Heart left ventricle (tissue), 16 donors: ENCODE measurements around the gene SLC16A7. TPM values are rescaled to one million over a fixed set of nuclear protein-coding genes. Genes with fewer than 3 reads are reported as not detected.

Source experiments
- ATAC-seq, 4 donors: fragments of 200-7000 bp; cut with Tn5 transposase; one replicate each; pipeline ENCODE4 v1.9.1; 2020 to 2022; ENCODE audit warnings: moderate library complexity in 4 of 4, mild to moderate bottlenecking in 3 of 4, moderate number of reproducible peaks in 1 of 4
- DNase-seq, 5 donors: peaks; one replicate each; pipeline ENCODE4 v3.0.0-alpha.2; 2020
- H3K27ac ChIP-seq, 12 donors: fragments of 200-600 bp; sonication (generic) in 4 of 12; one replicate each; pipeline versions ENCODE4 v1.5.0 to v1.8.0; 2016 to 2022; ENCODE audit warnings: mild to moderate bottlenecking in 2 of 12
- H3K27me3 ChIP-seq, 9 donors: fragments of 200-600 bp; sonication (generic) in 2 of 9; one replicate each; pipeline versions ENCODE4 v1.5.1 to v1.8.0; 2016 to 2022; ENCODE audit warnings: mild to moderate bottlenecking in 3 of 9
- H3K36me3 ChIP-seq, 9 donors: fragments of 200-600 bp; sonication (generic) in 2 of 9; one replicate each; pipeline versions ENCODE4 v1.5.0 to v1.8.0; 2018 to 2022; ENCODE audit warnings: mild to moderate bottlenecking in 2 of 9
- H3K4me1 ChIP-seq, 12 donors: fragments of 200-600 bp; sonication (generic) in 4 of 12; one replicate each; pipeline versions ENCODE4 v1.5.0 to v1.8.0; 2016 to 2022; ENCODE audit warnings: mild to moderate bottlenecking in 3 of 12
- H3K4me3 ChIP-seq, 12 donors: fragments of 200-600 bp; sonication (generic) in 4 of 12; one replicate each; pipeline versions ENCODE4 v1.5.0 to v1.8.0; 2017 to 2022; ENCODE audit warnings: mild to moderate bottlenecking in 9 of 12, moderate library complexity in 4 of 12
- H3K9me3 ChIP-seq, 12 donors: fragments of 200-600 bp; sonication (generic) in 4 of 12; one replicate each; pipeline versions ENCODE4 v1.5.0 to v1.8.0; 2016 to 2022; ENCODE audit warnings: mild to moderate bottlenecking in 1 of 12
- POLR2A ChIP-seq, 2 donors: fragments of 450-650 bp; IDR thresholded peaks; one replicate each; pipeline ENCODE4 v1.6.1; 2017; ENCODE audit warnings: antibody characterized with exemption in 2 of 2, mild to moderate bottlenecking in 2 of 2, moderate library complexity in 2 of 2
- WGBS, 4 donors: extraction: QIAGEN DNeasy Blood & Tissue Kit in 2 of 4; methylation state at CpG; one replicate each; pipeline versions ENCODE4 v1.1.5 to v1.1.7; 2013 to 2018; 5-methylcytosine and 5-hydroxymethylcytosine counted together
- intact Hi-C, 10 donors: fragments of 100-400 bp; cut with DNase I; formaldehyde crosslinking; loops; one replicate each; pipeline versions ENCODE4 v1.11.1 to v1.14.2; 2022
- polyA plus RNA-seq, 2 donors: library from polyadenylated mRNA; stranded (reverse); fragments of 200-250 nt; gene quantifications; one replicate each; pipeline ENCODE4 v1.2.3, GENCODE V29; 2013
- total RNA-seq, 9 donors: library from RNA; depleted of rRNA in 2 of 9; stranded (reverse); fragments of >200 nt in 2 of 9; fragmentation: NEBNext Ultra II Directional in 3 of 9; extraction: Animal tissue kit (Norgen Biotek cat#: 25700) in 3 of 9; gene quantifications; one replicate each; pipeline versions ENCODE4 v1.1.0 to v1.2.4, GENCODE V29; 2016 to 2023
- TF ChIP-seq, protein P1 (sequence below), 12 donors: fragments of 200-600 bp; sonication (generic) in 4 of 12; IDR thresholded peaks; one replicate each; pipeline versions ENCODE4 v1.5.0 to v1.8.0; 2018 to 2022; ENCODE audit warnings: antibody characterized with exemption in 12 of 12, mild to moderate bottlenecking in 5 of 12
- donor health status: ischemic (EF 13 %, LVEDD 7.1; RV severe dilation, severe dysfunction).
- donor health status: healthy with polysubstance abuse.
- donor health status: DM: no; HTN: yes; CAD: no.
- donor health status: DM: no; HTN: no; CAD: no.
- donor health status: ischemic (EF 25% LVEDD 6.9; RV normal size, moderate dysfunction).
- donor health status: ischemic (EF 25% LVEDD 5.7; RV mildly dilated, moderate dysfunction).
- donor health status: healthy.
- donor health status: DM: yes; HTN: yes; CAD: no.
- donor health status: ischemic (EF 35%, LVEDD 5.7; RV mildly dilated, moderate dysfunction).
- donor health status: nonischemic (EF 11% LVEDD 7.7; RV severe dilation, severe dysfunction).
- donor health status: DM: yes; HTN: yes; CAD: no.
- donor health status: PGD.
- donor health status: ischemic (EF 29% LVEDD 5.4; RV normal size, mild dysfunction).
- donor health status: nonischemic (EF 23%, LVEDD 6.1; RV moderate dilation, normal function).

The SLC16A7 gene
- total and polyA plus RNA-seq, 11 donors: 18.4 to 227 (median 121) TPM

DNA sequence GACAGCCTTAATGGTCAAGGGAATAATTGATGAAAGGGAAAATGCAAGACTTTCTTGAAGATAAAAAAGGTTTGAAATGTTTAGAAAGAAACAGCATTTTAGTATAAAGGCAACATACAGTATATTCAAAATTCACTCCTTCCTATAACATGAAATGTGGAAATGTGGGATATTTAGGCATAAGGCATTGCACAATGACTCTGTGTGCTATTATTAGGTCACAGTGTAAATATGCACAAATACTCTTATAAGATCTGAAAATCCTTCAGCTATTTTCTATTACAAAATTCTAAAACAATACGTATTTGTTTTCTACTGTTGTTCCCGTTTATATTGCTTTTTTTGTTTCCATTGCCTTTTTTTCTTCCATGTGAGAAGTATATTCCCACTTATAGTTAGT is 127.7 kb downstream of the SLC16A7 start:
- WGBS, 4 donors: 69 to 94% (median 82%) methylated on average over 2 of the region's 2 CpGs
- DNase-seq: no peak
- peaks cover 0 to 34% (median 2%) of the 10 kb centered on the region in 12 donors for H3K4me1 ChIP-seq
- no peaks in the 10 kb centered on the region for H3K27me3 ChIP-seq
- no peak for ATAC-seq
- H3K27ac ChIP-seq: no peak overlapping the region
- intact Hi-C loops: no loop called here
- TF ChIP-seq POLR2A (IDR thresholded peaks at IDR 0.05): no peak
- TF ChIP-seq, protein P1, sequence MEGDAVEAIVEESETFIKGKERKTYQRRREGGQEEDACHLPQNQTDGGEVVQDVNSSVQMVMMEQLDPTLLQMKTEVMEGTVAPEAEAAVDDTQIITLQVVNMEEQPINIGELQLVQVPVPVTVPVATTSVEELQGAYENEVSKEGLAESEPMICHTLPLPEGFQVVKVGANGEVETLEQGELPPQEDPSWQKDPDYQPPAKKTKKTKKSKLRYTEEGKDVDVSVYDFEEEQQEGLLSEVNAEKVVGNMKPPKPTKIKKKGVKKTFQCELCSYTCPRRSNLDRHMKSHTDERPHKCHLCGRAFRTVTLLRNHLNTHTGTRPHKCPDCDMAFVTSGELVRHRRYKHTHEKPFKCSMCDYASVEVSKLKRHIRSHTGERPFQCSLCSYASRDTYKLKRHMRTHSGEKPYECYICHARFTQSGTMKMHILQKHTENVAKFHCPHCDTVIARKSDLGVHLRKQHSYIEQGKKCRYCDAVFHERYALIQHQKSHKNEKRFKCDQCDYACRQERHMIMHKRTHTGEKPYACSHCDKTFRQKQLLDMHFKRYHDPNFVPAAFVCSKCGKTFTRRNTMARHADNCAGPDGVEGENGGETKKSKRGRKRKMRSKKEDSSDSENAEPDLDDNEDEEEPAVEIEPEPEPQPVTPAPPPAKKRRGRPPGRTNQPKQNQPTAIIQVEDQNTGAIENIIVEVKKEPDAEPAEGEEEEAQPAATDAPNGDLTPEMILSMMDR (IDR thresholded peaks at IDR 0.05): no peak
- no peaks in the 10 kb centered on the region for H3K36me3 ChIP-seq
- H3K9me3 ChIP-seq: no peaks in the 10 kb centered on the region
- H3K4me3 ChIP-seq: no peak overlapping the region

DNA sequence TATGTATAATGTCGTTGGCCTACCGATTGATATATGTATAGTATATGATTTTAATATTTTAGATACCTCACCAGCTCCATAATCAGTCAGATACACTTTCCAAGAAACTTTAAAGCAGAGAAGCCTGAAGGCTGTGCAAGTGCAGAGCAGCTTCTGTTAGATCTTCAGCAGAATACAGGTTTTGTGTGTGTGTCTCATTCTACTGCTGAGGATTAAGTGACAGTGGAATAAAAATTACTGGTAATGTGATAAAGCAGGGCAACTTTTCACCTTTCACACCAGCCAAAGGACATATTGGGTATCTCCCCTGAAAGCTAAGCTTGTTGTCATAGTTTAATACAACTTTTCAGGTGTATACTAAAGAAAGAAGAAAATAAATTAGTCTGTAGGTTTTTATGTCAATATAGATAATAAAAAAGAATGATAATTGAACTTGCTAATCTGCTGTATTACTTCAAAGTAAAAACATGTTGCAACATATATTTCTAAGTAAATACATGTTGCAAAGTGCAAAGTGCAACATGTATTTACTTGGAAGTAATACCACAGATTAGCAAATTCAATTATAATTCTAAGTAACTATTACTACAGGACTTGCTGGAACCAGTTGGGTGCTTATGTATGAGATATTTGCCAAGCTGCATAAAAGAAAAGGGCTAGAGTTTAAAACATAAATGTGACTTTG is 128.3 kb downstream of the SLC16A7 start:
- Histone ChIP-seq H3K9me3 (no peaks in the 10 kb centered on the region), H3K4me1 (peaks cover 0 to 33% (median 2%) of the 10 kb centered on the region in 12 donors), H3K4me3 (no peak overlapping the region), H3K36me3 (no peaks in the 10 kb centered on the region), H3K27me3 (no peaks in the 10 kb centered on the region), H3K27ac (no peak overlapping the region)
- intact Hi-C loops: no loop called here
- no peak for TF ChIP-seq POLR2A (IDR thresholded peaks at IDR 0.05)
- TF ChIP-seq, protein P1 (IDR thresholded peaks at IDR 0.05): no peak
- WGBS, 4 donors: 87 to 95% (median 94%) methylated on average over 2 of the region's 2 CpGs
- DNase-seq (no peak), ATAC-seq (no peak)

DNA sequence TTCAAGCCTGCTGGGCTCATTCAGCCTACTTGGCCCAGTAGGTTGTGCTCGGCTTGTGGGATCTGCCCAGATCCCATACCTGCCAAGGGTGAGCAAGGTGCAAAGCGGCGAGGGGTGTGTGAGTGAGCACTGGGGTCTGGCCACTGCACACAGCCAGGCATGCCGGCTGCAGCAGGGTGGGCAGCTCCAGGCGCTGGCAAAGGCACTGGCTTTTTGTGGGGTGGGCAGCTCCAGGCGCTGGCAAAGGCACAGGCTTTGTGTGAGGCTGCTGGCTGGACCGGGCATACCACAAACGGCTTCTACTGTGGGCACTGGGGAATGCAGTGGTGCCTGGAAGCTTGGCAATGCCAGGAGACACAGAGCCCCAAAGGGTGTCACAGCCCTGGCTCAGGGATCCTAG is 137.4 kb downstream of the SLC16A7 start:
- ATAC-seq (peak in 3 of 4 donors; percentile 57 to 67 (median 62)), DNase-seq (peak in 2 of 5 donors; percentile 34 to 35)
- Histone ChIP-seq H3K27me3 (no peaks in the 10 kb centered on the region), H3K4me1 (peaks cover 0 to 50% (median 20%) of the 10 kb centered on the region in 12 donors), H3K27ac (peak overlapping the region in 1 of 12 donors; percentile 3), H3K4me3 (no peak overlapping the region), H3K36me3 (no peaks in the 10 kb centered on the region), H3K9me3 (no peaks in the 10 kb centered on the region)
- TF ChIP-seq POLR2A (IDR thresholded peaks at IDR 0.05): no peak
- TF ChIP-seq, protein P1 (IDR thresholded peaks at IDR 0.05): no peak
- intact Hi-C loops: no loop called here
- WGBS, 4 donors: 70 to 84% (median 79%) methylated on average over 2 to 8 of the region's 8 CpGs

DNA sequence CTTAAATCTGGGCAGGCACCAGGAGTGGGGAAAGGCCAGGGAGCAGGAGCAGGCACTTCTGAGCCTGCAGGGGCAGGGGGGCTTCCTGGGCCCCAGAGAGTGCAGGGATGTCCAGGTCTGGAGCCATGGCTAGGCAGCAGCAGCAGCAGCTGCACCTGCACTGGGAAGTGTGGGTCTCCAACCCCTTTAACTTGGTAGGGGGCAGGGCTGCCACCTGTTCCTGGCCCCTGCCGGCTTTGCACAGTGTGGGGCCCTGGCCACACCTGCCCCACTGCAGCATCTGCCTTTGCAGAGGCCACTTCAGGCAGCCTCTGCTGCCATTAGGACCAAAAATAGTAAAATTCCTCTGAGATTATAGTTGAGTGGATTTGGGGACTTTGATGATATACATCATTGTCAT is 138.5 kb downstream of the SLC16A7 start:
- Histone ChIP-seq H3K9me3 (no peaks in the 10 kb centered on the region), H3K36me3 (no peaks in the 10 kb centered on the region), H3K4me3 (no peak overlapping the region), H3K27me3 (no peaks in the 10 kb centered on the region), H3K4me1 (peaks cover 0 to 53% (median 20%) of the 10 kb centered on the region in 12 donors), H3K27ac (no peak overlapping the region)
- DNase-seq: no peak
- intact Hi-C loops: no loop called here
- 57 to 87% (median 87%) methylated on average over 1 of the region's 1 CpG; no CpG with 5 or more reads in 1 of the 4 donors for WGBS, 4 donors
- TF ChIP-seq, protein P1 (IDR thresholded peaks at IDR 0.05): no peak
- TF ChIP-seq POLR2A (IDR thresholded peaks at IDR 0.05): no peak
- ATAC-seq: peak in 3 of 4 donors; percentile 6 to 49 (median 35)
